MM.1S (cell line): ENCODE results near the gene EPHA3.

Experiments used
- DNase-seq: peaks from one replicate; pipeline ENCODE4 v3.0.0-alpha.2; 2015
- H2AFZ ChIP-seq: fragments of 300-600 bp; sonication (generic); 2 replicates; pipeline ENCODE4 v1.6.0; 2016; ENCODE audit warnings: antibody characterized with exemption, low read length
- H3F3A ChIP-seq: fragments of 300-600 bp; sonication (generic); 2 replicates; pipeline ENCODE4 v1.6.1; 2016; ENCODE audit warnings: mild to moderate bottlenecking, antibody characterized with exemption, low read length, moderate library complexity, mixed read lengths; ENCODE audit not compliant: insufficient read depth
- H3K27ac ChIP-seq: fragments of 300-600 bp; sonication (generic); 2 replicates; pipeline ENCODE4 v1.5.1; 2016; ENCODE audit warnings: mild to moderate bottlenecking, low read length
- H3K27me3 ChIP-seq: fragments of 300-600 bp; sonication (generic); replicated peaks from 2 replicates; pipeline ENCODE4 v1.6.0; 2016; ENCODE audit warnings: low read length; ENCODE audit not compliant: insufficient read depth
- H3K36me3 ChIP-seq: fragments of 300-600 bp; sonication (generic); replicated peaks from 2 replicates; pipeline ENCODE4 v1.6.1; 2016; ENCODE audit warnings: mild to moderate bottlenecking, low read length, mixed read lengths; ENCODE audit not compliant: insufficient read depth
- H3K4me1 ChIP-seq: fragments of 300-600 bp; sonication (generic); 2 replicates; pipeline ENCODE4 v1.6.1; 2016; ENCODE audit warnings: low read length, mixed read lengths
- H3K4me2 ChIP-seq: fragments of 300-600 bp; sonication (generic); 2 replicates; pipeline ENCODE4 v1.6.0; 2016; ENCODE audit warnings: low read depth, low read length
- H3K4me3 ChIP-seq: fragments of 300-600 bp; sonication (generic); 2 replicates; pipeline ENCODE4 v1.5.1; 2016; ENCODE audit warnings: low read length, mixed read lengths
- H3K79me2 ChIP-seq: fragments of 300-600 bp; sonication (generic); 2 replicates; pipeline ENCODE4 v1.6.1; 2016; ENCODE audit warnings: mixed run types, low read length, mixed read lengths
- H3K9ac ChIP-seq: fragments of 300-600 bp; sonication (generic); 2 replicates; pipeline ENCODE4 v1.6.1; 2016; ENCODE audit warnings: low read length, mixed read lengths
- H3K9me2 ChIP-seq: fragments of 300-600 bp; sonication (generic); replicated peaks from 2 replicates; pipeline ENCODE4 v1.6.1; 2016; ENCODE audit warnings: mild to moderate bottlenecking, low read length, mixed read lengths; ENCODE audit not compliant: insufficient read depth
- H3K9me3 ChIP-seq: fragments of 300-600 bp; sonication (generic); replicated peaks from 2 replicates; pipeline ENCODE4 v1.6.1; 2016; ENCODE audit warnings: mild to moderate bottlenecking, low read length, mixed read lengths; ENCODE audit not compliant: insufficient read depth
- H4K20me1 ChIP-seq: fragments of 300-600 bp; sonication (generic); 2 replicates; pipeline ENCODE4 v1.6.1; 2016; ENCODE audit warnings: mild to moderate bottlenecking, low read length, moderate library complexity, mixed read lengths; ENCODE audit not compliant: insufficient read depth
- CTCF ChIP-seq: fragments of 300-600 bp; sonication (generic); IDR thresholded peaks from 2 replicates; pipeline ENCODE4 v1.5.1; 2016; ENCODE audit warnings: antibody characterized with exemption, low read length, mixed read lengths
- EZH2 ChIP-seq: fragments of 300-600 bp; sonication (generic); optimal IDR thresholded peaks from 2 replicates; pipeline ENCODE3; 2017; ENCODE audit warnings: low read depth, mild to moderate bottlenecking, antibody characterized with exemption, low read length, mixed read lengths
- EZH2phosphoT487 ChIP-seq: fragments of 300-600 bp; sonication (generic); IDR thresholded peaks from 2 replicates; pipeline ENCODE4 v1.6.1; 2018; ENCODE audit warnings: antibody characterized with exemption, low read length

EPHA3 gene

DNA sequence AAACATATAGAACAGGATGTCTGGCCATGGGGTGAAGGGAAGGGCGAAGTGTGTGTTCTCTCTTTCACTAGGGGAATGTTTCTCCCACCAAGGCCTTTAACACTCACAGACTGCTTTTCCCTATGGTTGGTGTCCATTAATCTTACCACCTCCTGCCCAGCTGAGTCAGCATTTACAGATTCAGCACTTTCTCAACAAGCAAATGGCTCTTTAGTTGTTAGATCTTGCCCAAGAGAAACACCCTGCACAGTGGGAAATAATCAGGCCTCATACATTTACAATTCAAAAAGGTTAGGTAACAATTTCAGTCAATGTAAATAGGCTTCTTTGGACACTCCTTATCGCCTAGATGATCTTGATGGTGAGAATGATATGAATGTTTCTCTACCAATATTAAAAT lies 418.2 kb downstream of the EPHA3 start:
- no peak overlapping the region for H3K9ac ChIP-seq
- H3K27me3 ChIP-seq, result no peaks in the 10 kb centered on the region
- H3K4me3 ChIP-seq, result no peak overlapping the region
- no peaks in the 10 kb centered on the region for H3K36me3 ChIP-seq
- no peaks in the 10 kb centered on the region for H3K9me2 ChIP-seq
- no peak overlapping the region for H2AFZ ChIP-seq
- no peaks in the 10 kb centered on the region for H3K4me1 ChIP-seq
- TF ChIP-seq EZH2phosphoT487 (no peak), CTCF (no peak), EZH2 (no peak)
- H3K27ac ChIP-seq, result no peak overlapping the region
- H3K79me2 ChIP-seq, result no peaks in the 10 kb centered on the region
- no peaks in the 10 kb centered on the region for H3F3A ChIP-seq
- no peaks in the 10 kb centered on the region for H3K9me3 ChIP-seq
- H3K4me2 ChIP-seq, result no peak overlapping the region
- H4K20me1 ChIP-seq, result no peaks in the 10 kb centered on the region
- no peak for DNase-seq

- Histone ChIP-seq H2AFZ (no peak overlapping the region), H3K27me3 (no peaks in the 10 kb centered on the region), H3K27ac (no peak overlapping the region), H3K36me3 (no peaks in the 10 kb centered on the region), H3K9me3 (no peaks in the 10 kb centered on the region), H3K79me2 (no peaks in the 10 kb centered on the region), H3F3A (no peaks in the 10 kb centered on the region), H3K4me3 (no peak overlapping the region), H3K9me2 (no peaks in the 10 kb centered on the region), H3K4me1 (no peaks in the 10 kb centered on the region), H3K4me2 (no peak overlapping the region), H4K20me1 (no peaks in the 10 kb centered on the region), H3K9ac (no peak overlapping the region)
- TF ChIP-seq EZH2, result no peak
- no peak for TF ChIP-seq CTCF
- TF ChIP-seq EZH2phosphoT487, result no peak
- no peak for DNase-seq
These were observed 420.4 kb downstream of the EPHA3 start for GRCh38 chr3:89527736-89528305.
